AG10803 (cell line): ENCODE results near the gene NKX3-2.
A peak's percentile ranks its signal among the peaks of the same experiment; 100 is the strongest.

ENCODE experiments used
- DNase-seq: peaks from one replicate; pipeline ENCODE4 v3.0.0; 2010; ENCODE audit warnings: low read depth
- H3K4me3 ChIP-seq: 2 replicates; pipeline ENCODE4 v1.5.1; 2011; ENCODE audit warnings: mild to moderate bottlenecking, low read length, control low read depth
- TF ChIP-seq, protein P1 (sequence below): conservative IDR thresholded peaks from 2 replicates; pipeline ENCODE4 v1.5.1; 2011; ENCODE audit warnings: mild to moderate bottlenecking, low read length, control low read depth, inconsistent platforms

The NKX3-2 gene

DNA sequence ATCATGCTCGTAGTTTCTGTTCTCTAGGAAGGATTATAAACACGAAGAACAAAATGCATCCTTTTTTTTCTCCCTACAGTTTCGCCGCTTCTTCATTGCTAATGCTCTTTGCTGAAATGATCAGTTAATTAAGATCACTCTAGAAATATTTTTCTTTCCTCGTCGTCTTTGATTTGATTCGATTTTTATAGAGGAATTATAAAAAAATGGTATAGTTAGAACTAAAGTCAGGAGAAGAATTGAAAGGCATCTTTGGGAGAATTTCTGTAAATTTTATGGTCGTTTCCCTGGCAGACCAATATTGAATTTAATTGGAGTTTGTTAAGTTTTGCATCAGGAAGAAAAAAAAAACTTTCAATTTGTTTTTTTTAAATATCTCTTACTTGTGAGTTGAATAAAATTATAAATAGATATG is 1.1 kb upstream of the NKX3-2 start:
- no peak overlapping the region for H3K4me3 ChIP-seq
- TF ChIP-seq, protein P1, sequence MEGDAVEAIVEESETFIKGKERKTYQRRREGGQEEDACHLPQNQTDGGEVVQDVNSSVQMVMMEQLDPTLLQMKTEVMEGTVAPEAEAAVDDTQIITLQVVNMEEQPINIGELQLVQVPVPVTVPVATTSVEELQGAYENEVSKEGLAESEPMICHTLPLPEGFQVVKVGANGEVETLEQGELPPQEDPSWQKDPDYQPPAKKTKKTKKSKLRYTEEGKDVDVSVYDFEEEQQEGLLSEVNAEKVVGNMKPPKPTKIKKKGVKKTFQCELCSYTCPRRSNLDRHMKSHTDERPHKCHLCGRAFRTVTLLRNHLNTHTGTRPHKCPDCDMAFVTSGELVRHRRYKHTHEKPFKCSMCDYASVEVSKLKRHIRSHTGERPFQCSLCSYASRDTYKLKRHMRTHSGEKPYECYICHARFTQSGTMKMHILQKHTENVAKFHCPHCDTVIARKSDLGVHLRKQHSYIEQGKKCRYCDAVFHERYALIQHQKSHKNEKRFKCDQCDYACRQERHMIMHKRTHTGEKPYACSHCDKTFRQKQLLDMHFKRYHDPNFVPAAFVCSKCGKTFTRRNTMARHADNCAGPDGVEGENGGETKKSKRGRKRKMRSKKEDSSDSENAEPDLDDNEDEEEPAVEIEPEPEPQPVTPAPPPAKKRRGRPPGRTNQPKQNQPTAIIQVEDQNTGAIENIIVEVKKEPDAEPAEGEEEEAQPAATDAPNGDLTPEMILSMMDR, result no peak
- no peak for DNase-seq

DNA sequence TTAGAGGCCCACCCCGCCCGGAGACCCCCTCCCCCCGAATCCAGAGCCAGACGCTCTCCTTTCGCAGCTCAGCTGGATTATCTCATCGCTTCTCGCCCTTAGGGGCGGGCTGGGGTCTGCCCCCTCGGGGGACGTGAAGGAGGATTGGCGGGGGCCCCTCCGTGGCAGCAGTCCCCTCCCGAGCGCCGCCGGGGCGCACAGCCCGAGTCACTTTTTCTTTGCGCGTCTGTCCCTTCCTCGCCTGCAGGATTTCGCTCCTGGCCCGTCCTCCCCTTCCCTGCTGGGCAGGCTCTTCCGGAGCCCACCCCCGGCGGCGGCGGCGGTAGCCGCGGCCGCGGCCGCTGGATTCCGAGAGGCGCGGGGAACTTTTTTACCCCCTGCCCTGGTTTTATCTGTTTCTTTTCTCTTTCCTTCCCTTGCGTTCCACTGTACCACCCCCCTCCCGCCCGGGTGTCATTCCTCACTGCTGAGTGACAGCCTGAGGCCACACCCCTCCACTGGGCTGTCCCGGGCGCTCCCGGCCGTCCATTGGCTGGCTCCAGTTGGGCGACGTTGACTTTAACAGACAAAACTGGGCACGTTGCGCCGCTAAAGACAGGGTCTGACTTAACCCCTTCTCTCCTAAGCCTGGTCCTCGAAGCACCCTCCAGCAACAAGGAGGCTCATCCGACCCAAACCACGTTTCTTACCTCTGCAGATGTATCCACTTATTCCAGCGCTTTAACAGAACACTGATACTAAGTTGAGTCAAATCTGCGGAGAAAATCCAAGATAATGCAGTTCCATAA is 492 bp upstream of the NKX3-2 start:
- H3K4me3 ChIP-seq, result peak overlapping the region; percentile 58
- peak; percentile 33 for DNase-seq
- TF ChIP-seq, protein P1, result no peak

DNA sequence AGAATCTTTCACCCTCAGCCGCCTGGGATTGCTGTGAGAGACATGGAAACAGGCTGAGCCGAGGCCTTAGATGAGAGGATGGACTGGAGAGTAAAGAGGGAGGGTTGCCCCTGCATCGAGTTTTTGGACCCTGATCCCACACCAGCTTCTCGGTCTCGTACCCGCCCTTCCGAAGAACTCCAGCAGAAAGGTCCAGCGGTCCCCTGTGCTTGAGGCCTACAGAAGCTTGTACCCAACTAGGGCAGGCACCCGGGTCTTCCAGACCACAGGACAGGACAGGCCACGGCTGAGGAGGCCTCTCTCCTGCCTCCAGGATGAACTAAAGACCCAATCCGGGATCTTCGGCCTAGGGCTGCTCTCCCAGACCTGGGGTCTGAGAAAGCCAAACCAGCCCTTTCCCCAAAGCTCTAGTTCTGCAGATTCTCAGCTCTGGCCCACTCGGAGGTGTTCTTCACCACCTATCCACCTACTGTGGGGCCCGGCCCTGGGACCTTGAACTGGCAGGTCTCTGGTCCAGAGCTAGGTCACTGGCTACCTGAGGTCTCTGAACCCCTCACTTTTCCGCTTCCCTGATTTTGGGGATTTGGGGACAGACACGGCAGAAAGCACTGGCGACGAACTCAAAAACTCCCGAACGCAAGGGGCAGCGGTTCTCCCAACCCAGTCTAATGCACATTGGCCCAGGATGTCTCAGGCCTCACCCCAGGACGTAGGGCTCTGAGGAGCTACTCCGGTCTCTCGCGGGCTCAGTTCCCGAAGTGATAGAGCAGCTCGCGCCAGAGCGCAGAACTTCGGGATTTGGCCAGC is 1.1 kb downstream of the NKX3-2 start:
- H3K4me3 ChIP-seq, result no peak overlapping the region
- TF ChIP-seq, protein P1, result no peak
- DNase-seq, result no peak

DNA sequence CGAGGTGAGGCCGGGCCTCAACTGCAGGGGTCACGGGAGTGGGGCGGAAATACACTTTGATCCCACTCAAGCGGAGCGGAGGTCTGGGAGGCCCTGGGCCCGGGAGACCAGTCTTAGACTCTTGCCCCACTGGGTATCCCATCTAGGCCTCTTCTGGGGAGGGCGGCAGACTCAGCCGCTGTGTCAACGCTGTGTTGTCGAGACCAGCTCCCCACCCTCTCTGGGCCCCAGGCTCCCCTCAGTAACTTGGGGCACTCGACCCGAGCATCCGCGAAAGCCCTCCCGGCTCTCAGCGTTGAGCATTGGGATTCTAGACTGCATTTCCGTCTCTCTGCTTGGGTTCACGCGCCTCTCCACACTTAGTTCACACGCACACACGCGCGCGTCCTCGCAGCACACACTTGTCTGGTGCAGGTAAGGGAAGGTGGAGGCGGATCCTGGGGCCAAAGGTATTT is 1.7 kb downstream of the NKX3-2 start:
- H3K4me3 ChIP-seq, result no peak overlapping the region
- TF ChIP-seq, protein P1, result no peak
- no peak for DNase-seq

DNA sequence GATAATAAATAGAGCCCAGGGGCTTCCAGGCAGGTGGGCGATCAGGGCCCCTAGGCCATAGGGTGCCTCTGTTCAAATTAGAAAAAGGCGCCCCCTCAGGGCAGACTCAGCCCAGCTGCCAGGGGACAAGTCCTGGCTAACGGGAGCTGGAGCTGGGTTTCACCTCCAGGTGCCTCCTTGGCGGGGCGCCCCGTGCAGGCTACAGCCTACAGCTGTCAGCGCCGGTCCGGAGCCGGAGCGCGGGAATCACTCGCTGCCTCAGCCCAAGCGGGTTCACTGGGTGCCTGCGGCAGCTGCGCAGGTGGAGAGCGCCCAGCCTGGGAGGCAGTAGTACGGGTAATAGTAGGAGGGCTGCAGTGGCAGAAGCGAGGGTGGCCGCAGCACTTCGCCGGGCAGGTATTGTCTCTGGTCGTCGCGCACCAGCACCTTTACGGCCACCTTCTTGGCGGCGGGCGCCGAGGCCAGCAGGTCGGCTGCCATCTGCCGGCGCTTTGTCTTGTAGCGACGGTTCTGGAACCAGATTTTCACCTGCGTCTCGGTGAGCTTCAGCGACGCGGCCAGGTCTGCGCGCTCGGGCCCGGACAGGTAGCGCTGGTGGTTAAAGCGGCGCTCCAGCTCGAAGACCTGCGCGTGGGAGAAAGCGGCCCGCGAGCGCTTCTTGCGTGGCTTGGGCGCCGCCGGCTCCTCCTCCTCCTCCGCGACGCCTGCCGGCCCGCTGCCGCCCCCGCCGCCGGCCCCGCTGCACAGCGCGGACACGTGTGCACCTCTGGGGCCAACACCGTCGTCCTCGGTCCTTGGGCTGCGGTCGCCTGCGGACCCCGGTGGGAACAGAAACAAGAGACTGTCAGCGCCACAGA is 2.4 kb downstream of the NKX3-2 start:
- DNase-seq, result no peak
- TF ChIP-seq, protein P1, result 0 out of 2 replicates have a peak, but pooled peaks have one; percentile 15
- no peak overlapping the region for H3K4me3 ChIP-seq

DNA sequence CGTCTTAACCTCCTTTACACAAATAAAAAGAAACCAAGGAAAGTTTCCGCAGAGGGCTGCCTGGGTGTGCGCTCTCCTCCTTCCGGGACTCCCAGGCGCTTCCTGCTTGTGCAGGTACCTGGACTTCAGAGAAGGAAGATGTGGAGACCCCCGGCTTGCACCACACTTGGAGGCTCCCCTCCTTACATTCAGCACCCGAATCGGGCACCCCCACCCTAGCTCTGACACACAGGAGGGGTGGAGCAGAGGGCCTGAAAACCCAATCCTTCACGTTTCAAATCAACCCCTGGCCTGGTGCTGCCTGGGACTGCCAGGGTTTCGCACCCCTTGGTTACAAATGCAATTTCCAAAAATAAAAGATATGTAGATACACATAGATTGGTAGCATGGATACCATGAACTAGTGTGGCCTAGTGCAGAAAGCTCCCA is 3.1 kb downstream of the NKX3-2 start:
- no peak for DNase-seq
- TF ChIP-seq, protein P1, result no peak
- no peak overlapping the region for H3K4me3 ChIP-seq
